CD8-positive, alpha-beta memory T cell (primary cell): ENCODE data around the gene SAP30BP. TPM values are rescaled to one million over a fixed set of nuclear protein-coding genes. Genes with fewer than 3 reads are reported as not detected.

Source experiments
- CTCF ChIA-PET: fragments of 350-600 bp; sonication (Branson Sonifier 250); formaldehyde crosslinking; loops from one replicate; lab custom pipeline; 2021; ENCODE audit warnings: antibody characterized with exemption; lab: Charles Lee
- POLR2A ChIA-PET: fragments of 350-600 bp; sonication (Branson Sonifier 250); formaldehyde crosslinking; loops from one replicate; lab custom pipeline; 2021; ENCODE audit warnings: antibody characterized with exemption; lab: Charles Lee
- DNase-seq, 5 donors: peaks; one replicate each; pipeline versions ENCODE4 v3.0.0 to v3.0.0-alpha.2; 2020 to 2022; ENCODE audit warnings: mixed read lengths in 1 of 5
- H3K27ac ChIP-seq: one replicate; pipeline ENCODE4 v1.7.0; 2013; ENCODE audit warnings: low read depth, mild to moderate bottlenecking, low read length, moderate library complexity
- H3K27me3 ChIP-seq: 2 replicates; pipeline ENCODE4 v1.7.0; 2013; ENCODE audit warnings: low read length, mild to moderate bottlenecking; ENCODE audit not compliant: insufficient read depth, poor library complexity, severe bottlenecking
- H3K36me3 ChIP-seq: 2 replicates; pipeline ENCODE4 v1.7.0; 2013; ENCODE audit warnings: mild to moderate bottlenecking, low read length, moderate library complexity; ENCODE audit not compliant: insufficient read depth
- H3K4me1 ChIP-seq: 2 replicates; pipeline ENCODE4 v1.7.0; 2013; ENCODE audit warnings: mild to moderate bottlenecking, low read length, moderate library complexity; ENCODE audit not compliant: insufficient read depth
- H3K4me3 ChIP-seq: 2 replicates; pipeline ENCODE4 v1.7.0; 2013; ENCODE audit warnings: mild to moderate bottlenecking, low read length
- H3K9me3 ChIP-seq: 2 replicates; pipeline ENCODE4 v1.7.0; 2013; ENCODE audit warnings: mild to moderate bottlenecking, low read length
- H3K27ac Mint-ChIP-seq, 8 donors: one replicate each; pipeline ENCODE4 v1.8.0; 2020 to 2021; ENCODE audit warnings: mixed read lengths in 8 of 8, mild to moderate bottlenecking in 6 of 8, inconsistent platforms in 3 of 8, moderate library complexity in 3 of 8
- H3K27me3 Mint-ChIP-seq, 2 donors: one replicate each; pipeline ENCODE4 v1.8.0; 2020 to 2021; ENCODE audit warnings: mixed read lengths in 2 of 2, mild to moderate bottlenecking in 1 of 2, moderate library complexity in 1 of 2
- H3K36me3 Mint-ChIP-seq, 3 donors: one replicate each; pipeline ENCODE4 v1.8.0; 2020 to 2021; ENCODE audit warnings: mixed read lengths in 3 of 3, inconsistent platforms in 1 of 3, mild to moderate bottlenecking in 1 of 3
- H3K4me1 Mint-ChIP-seq, 3 donors: one replicate each; pipeline ENCODE4 v1.8.0; 2020 to 2021; ENCODE audit warnings: mixed read lengths in 3 of 3, inconsistent platforms in 1 of 3, mild to moderate bottlenecking in 1 of 3
- H3K4me3 Mint-ChIP-seq, 7 donors: one replicate each; pipeline ENCODE4 v1.8.0; 2020 to 2021; ENCODE audit warnings: mixed read lengths in 7 of 7, mild to moderate bottlenecking in 6 of 7, moderate library complexity in 4 of 7, inconsistent platforms in 2 of 7
- H3K9me3 Mint-ChIP-seq, 5 donors: one replicate each; pipeline ENCODE4 v1.8.0; 2020 to 2022; ENCODE audit warnings: mixed read lengths in 5 of 5, mild to moderate bottlenecking in 3 of 5, moderate library complexity in 2 of 5, inconsistent platforms in 1 of 5
- polyA plus RNA-seq: library from polyadenylated mRNA; unstranded; fragments of 300-500 nt; fragmentation: Illumina TruSeq; gene quantifications from one replicate; pipeline ENCODE4 v1.2.3, GENCODE V29; 2021
- total RNA-seq, 2 experiments: library from RNA; stranded (reverse); gene quantifications; one replicate each; pipeline ENCODE4 v1.2.3, GENCODE V29; 2021

Gene SAP30BP
- total and polyA plus RNA-seq, 3 experiments from 2014 or later, result 87.5 to 111 (median 98.0) TPM

DNA sequence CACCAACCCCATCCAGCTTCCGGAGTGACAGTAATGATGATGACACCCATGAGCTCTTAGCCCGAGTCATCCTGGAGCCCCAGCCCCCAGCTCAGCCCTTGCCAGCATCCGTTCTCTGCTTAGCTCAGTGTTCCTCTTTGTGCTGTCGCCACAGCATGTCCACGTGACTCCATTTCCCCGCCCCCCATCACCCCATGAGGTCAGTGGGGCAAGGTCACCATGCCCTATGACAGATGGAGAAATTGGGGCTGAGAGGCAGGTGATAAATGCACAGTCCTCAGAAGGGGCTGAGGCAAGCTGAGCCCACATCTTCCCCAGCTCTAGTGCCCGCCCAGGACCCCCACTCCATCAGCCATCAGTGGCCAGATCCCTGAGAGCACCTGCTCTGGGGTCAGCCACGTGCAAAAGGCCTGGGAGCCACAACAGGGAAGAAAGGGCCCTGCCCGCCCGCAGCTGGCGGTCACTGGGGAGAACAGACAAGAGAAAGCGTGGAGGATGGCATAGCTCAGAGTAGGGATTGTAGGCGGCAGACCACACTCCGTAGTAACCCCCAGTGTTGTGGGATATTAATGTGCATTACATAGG is 71.2 kb downstream of the SAP30BP start:
- ChIA-PET POLR2A (interaction anchor here (0.5 kb wide), 1 partner anchor 699 kb away, joined by 5 read pairs; no protein-coding TSS in a partner anchor), CTCF (interaction anchor here (1.9 to 2.7 kb wide), 3 partner anchors 9 to 105 kb away, joined by 11 to 16 read pairs (median 12); partner anchors contain the start of gene SMIM5)
- H3K27me3 Mint-ChIP-seq, result no peaks in the 10 kb centered on the region
- H3K27ac Mint-ChIP-seq, result peak overlapping the region in 1 of 8 donors; percentile 77
- H3K4me1 Mint-ChIP-seq, result peaks cover 4 to 8% (median 4%) of the 10 kb centered on the region in 3 donors
- Histone ChIP-seq H3K27ac (no peak overlapping the region), H3K27me3 (no peaks in the 10 kb centered on the region), H3K4me3 (no peak overlapping the region), H3K4me1 (no peaks in the 10 kb centered on the region), H3K9me3 (no peaks in the 10 kb centered on the region), H3K36me3 (no peaks in the 10 kb centered on the region)
- no peak overlapping the region for H3K4me3 Mint-ChIP-seq
- no peaks in the 10 kb centered on the region for H3K36me3 Mint-ChIP-seq
- no peak for DNase-seq
- H3K9me3 Mint-ChIP-seq, result no peaks in the 10 kb centered on the region

DNA sequence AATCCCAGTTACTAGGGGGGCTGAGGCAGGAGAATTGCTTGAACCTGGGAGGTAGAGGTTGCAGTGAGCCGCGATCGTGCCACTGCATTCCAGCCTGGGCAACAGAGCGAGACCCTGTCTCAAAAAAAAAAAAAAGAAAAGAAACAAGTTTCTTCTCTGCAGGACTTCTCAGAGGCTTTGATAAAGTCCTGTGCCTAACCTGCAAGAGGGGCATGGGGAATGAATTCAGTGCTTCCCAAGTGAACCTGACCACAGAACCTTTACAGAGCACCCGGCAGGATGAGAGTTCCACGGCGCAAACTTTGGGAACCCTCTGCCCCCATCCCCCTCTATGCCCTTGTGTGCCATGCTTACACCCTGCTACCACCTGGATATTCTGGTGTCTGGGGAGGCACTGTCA is 72.0 kb downstream of the SAP30BP start:
- Mint-ChIP-seq H3K27ac (no peak overlapping the region), H3K4me1 (peaks cover 4 to 8% (median 4%) of the 10 kb centered on the region in 3 donors), H3K4me3 (no peak overlapping the region), H3K9me3 (no peaks in the 10 kb centered on the region), H3K36me3 (no peaks in the 10 kb centered on the region), H3K27me3 (no peaks in the 10 kb centered on the region)
- CTCF ChIA-PET, result interaction anchor here (1.1 to 2.7 kb wide), 4 partner anchors 8 to 106 kb away, joined by 3 to 16 read pairs (median 12); partner anchors contain the start of gene SMIM5
- Histone ChIP-seq H3K4me3 (no peak overlapping the region), H3K9me3 (no peaks in the 10 kb centered on the region), H3K27me3 (no peaks in the 10 kb centered on the region), H3K27ac (no peak overlapping the region), H3K4me1 (no peaks in the 10 kb centered on the region), H3K36me3 (no peaks in the 10 kb centered on the region)
- POLR2A ChIA-PET, result no interaction called here
- no peak for DNase-seq

- H3K27ac ChIP-seq, result no peak overlapping the region
- ChIA-PET POLR2A (no interaction called here), CTCF (interaction anchor here (1.1 kb wide), 1 partner anchor 86 kb away, joined by 3 read pairs; no protein-coding TSS in a partner anchor)
- no peak overlapping the region for H3K4me3 Mint-ChIP-seq
- no peaks in the 10 kb centered on the region for H3K27me3 Mint-ChIP-seq
- H3K27ac Mint-ChIP-seq, result peak overlapping the region in 1 of 8 donors; percentile 82
- H3K9me3 ChIP-seq, result no peaks in the 10 kb centered on the region
- peaks cover 0 to 4% (median 2%) of the 10 kb centered on the region in 3 donors for H3K4me1 Mint-ChIP-seq
- no peaks in the 10 kb centered on the region for H3K36me3 ChIP-seq
- H3K36me3 Mint-ChIP-seq, result no peaks in the 10 kb centered on the region
- H3K9me3 Mint-ChIP-seq, result no peaks in the 10 kb centered on the region
- no peak for DNase-seq
- H3K4me3 ChIP-seq, result no peak overlapping the region
- no peaks in the 10 kb centered on the region for H3K27me3 ChIP-seq
- no peaks in the 10 kb centered on the region for H3K4me1 ChIP-seq
Measured at GRCh38 chr17:75739801-75740200, 72.7 kb downstream of the SAP30BP start.

GRCh38 chr17:75740215-75740614 is 73.1 kb downstream of the SAP30BP start:
- Mint-ChIP-seq H3K4me3 (no peak overlapping the region), H3K9me3 (no peaks in the 10 kb centered on the region), H3K36me3 (no peaks in the 10 kb centered on the region), H3K27me3 (no peaks in the 10 kb centered on the region), H3K4me1 (peaks cover 0 to 4% (median 0%) of the 10 kb centered on the region in 3 donors), H3K27ac (no peak overlapping the region)
- Histone ChIP-seq H3K4me1 (no peaks in the 10 kb centered on the region), H3K4me3 (no peak overlapping the region), H3K27me3 (no peaks in the 10 kb centered on the region), H3K27ac (no peak overlapping the region), H3K36me3 (no peaks in the 10 kb centered on the region), H3K9me3 (no peaks in the 10 kb centered on the region)
- DNase-seq, result no peak
- CTCF ChIA-PET, result interaction anchor here (1.1 kb wide), 1 partner anchor 87 kb away, joined by 3 read pairs; no protein-coding TSS in a partner anchor
- POLR2A ChIA-PET, result no interaction called here

DNA sequence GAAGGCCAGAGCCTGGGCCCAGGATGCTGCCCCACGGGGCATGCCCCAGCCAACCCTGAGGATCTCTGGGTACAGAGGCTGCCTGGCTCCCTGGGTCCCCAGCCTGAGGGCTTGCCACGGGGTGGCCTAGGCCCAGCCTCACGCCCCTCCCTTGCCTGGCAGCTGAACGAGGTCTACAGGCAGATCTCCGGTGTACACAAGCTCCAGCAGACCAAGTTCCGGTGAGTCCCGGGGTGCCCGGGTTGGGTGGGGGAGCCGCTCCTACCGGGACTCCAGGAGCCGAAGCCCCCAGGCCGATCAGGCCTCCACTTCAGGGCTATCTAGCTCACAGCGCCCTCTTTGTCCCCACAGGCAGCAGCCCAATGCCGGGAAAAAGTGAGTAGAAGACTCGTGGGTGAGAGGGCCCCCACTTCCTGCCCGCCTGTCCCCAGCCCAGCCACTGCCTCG is 73.5 kb downstream of the SAP30BP start:
- no peaks in the 10 kb centered on the region for H3K27me3 ChIP-seq
- ChIA-PET POLR2A (no interaction called here), CTCF (no interaction called here)
- Mint-ChIP-seq H3K27ac (no peak overlapping the region), H3K36me3 (no peaks in the 10 kb centered on the region), H3K4me1 (peaks cover 0 to 2% (median 0%) of the 10 kb centered on the region in 3 donors), H3K27me3 (no peaks in the 10 kb centered on the region), H3K9me3 (no peaks in the 10 kb centered on the region), H3K4me3 (no peak overlapping the region)
- DNase-seq, result no peak
- no peaks in the 10 kb centered on the region for H3K4me1 ChIP-seq
- H3K27ac ChIP-seq, result no peak overlapping the region
- H3K36me3 ChIP-seq, result no peaks in the 10 kb centered on the region
- no peak overlapping the region for H3K4me3 ChIP-seq
- no peaks in the 10 kb centered on the region for H3K9me3 ChIP-seq

GRCh38 chr17:75742337-75742736 is 75.2 kb downstream of the SAP30BP start:
- no peaks in the 10 kb centered on the region for H3K36me3 Mint-ChIP-seq
- no peak overlapping the region for H3K4me3 Mint-ChIP-seq
- DNase-seq, result no peak
- H3K4me1 Mint-ChIP-seq, result no peaks in the 10 kb centered on the region
- H3K27me3 ChIP-seq, result no peaks in the 10 kb centered on the region
- no peaks in the 10 kb centered on the region for H3K9me3 ChIP-seq
- no peak overlapping the region for H3K27ac Mint-ChIP-seq
- no peaks in the 10 kb centered on the region for H3K4me1 ChIP-seq
- H3K9me3 Mint-ChIP-seq, result no peaks in the 10 kb centered on the region
- no peak overlapping the region for H3K4me3 ChIP-seq
- CTCF ChIA-PET, result interaction anchor here (1.2 kb wide), 1 partner anchor 109 kb away, joined by 4 read pairs; the partner anchor contains the start of gene SMIM5
- H3K27ac ChIP-seq, result no peak overlapping the region
- POLR2A ChIA-PET, result no interaction called here
- no peaks in the 10 kb centered on the region for H3K27me3 Mint-ChIP-seq
- no peaks in the 10 kb centered on the region for H3K36me3 ChIP-seq

DNA sequence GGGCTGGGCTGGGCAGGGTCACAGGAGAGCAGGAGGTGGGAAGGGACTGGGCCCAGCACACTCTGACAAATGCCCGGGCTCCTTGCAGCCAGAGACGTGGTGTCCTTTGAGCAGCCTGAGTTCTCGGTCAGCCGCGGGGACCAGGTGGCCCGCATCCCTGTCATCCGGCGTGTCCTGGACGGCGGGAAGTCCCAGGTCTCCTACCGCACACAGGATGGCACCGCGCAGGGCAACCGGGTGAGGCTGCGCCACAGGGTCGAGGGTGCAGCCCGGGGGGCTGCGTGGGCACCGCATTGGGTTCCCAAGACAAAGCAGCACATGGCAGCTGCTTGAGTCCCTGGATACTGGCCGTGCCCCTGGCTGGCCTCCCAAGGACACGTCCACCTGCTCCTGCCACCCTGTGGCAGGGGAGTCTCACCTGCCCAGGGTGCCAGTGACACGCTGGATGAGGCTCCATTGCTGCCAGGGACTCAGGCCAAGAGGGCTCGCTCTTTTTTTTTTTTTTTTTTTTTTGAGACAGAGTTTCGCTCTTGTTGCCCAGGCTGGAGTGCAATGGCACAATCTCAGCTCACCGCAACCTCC is 76.6 kb downstream of the SAP30BP start:
- H3K4me3 Mint-ChIP-seq, result no peak overlapping the region
- no peak overlapping the region for H3K27ac Mint-ChIP-seq
- no peaks in the 10 kb centered on the region for H3K4me1 ChIP-seq
- no peak overlapping the region for H3K4me3 ChIP-seq
- no peaks in the 10 kb centered on the region for H3K36me3 ChIP-seq
- H3K9me3 ChIP-seq, result no peaks in the 10 kb centered on the region
- no peak for DNase-seq
- ChIA-PET CTCF (interaction anchor here (0.8 to 8.4 kb wide), 2 partner anchors 10 to 111 kb away, joined by 3 to 181 read pairs; partner anchors contain the start of gene SMIM5), POLR2A (no interaction called here)
- no peaks in the 10 kb centered on the region for H3K36me3 Mint-ChIP-seq
- H3K9me3 Mint-ChIP-seq, result no peaks in the 10 kb centered on the region
- H3K27me3 Mint-ChIP-seq, result peaks cover 0 to 4% of the 10 kb centered on the region in 2 donors
- H3K27me3 ChIP-seq, result no peaks in the 10 kb centered on the region
- H3K4me1 Mint-ChIP-seq, result peaks cover 3 to 5% (median 5%) of the 10 kb centered on the region in 3 donors
- no peak overlapping the region for H3K27ac ChIP-seq

DNA sequence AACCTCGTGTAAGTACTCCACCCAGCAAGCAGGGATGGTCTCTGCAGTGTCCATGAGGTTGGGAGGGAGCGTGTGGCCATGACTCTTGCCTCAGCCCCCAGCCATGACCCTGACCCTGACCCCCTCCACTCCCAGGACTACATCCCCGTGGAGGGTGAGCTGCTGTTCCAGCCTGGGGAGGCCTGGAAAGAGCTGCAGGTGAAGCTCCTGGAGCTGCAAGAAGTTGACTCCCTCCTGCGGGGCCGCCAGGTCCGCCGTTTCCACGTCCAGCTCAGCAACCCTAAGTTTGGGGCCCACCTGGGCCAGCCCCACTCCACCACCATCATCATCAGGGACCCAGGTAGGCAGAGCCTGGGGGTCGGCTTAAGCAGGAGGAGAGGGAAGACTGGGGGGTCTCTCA is 81.6 kb downstream of the SAP30BP start:
- no peaks in the 10 kb centered on the region for H3K9me3 ChIP-seq
- CTCF ChIA-PET, result interaction anchor here (0.8 to 8.4 kb wide), 33 partner anchors 11 to 479 kb away, joined by 3 to 181 read pairs (median 4); partner anchors contain the start of genes GALK1, ITGB4, RECQL5 and SAP30BP
- Mint-ChIP-seq H3K36me3 (no peaks in the 10 kb centered on the region), H3K27me3 (peaks cover 0 to 4% of the 10 kb centered on the region in 2 donors), H3K27ac (no peak overlapping the region), H3K9me3 (no peaks in the 10 kb centered on the region), H3K4me1 (peaks cover 11 to 17% (median 11%) of the 10 kb centered on the region in 3 donors), H3K4me3 (no peak overlapping the region)
- no peaks in the 10 kb centered on the region for H3K36me3 ChIP-seq
- H3K27me3 ChIP-seq, result no peaks in the 10 kb centered on the region
- no peak overlapping the region for H3K4me3 ChIP-seq
- no peak for DNase-seq
- H3K4me1 ChIP-seq, result peaks cover 9% of the 10 kb centered on the region
- POLR2A ChIA-PET, result no interaction called here
- no peak overlapping the region for H3K27ac ChIP-seq
